Muscle of back (tissue), 11 donors: ENCODE measurements around the gene BTBD19. TPM values are rescaled to one million over a fixed set of nuclear protein-coding genes. Genes with fewer than 3 reads are reported as not detected.
A peak's percentile ranks its signal among the peaks of the same experiment; 100 is the strongest.
"Not testable (repeated sequence)": the region's sequence is repeated elsewhere in the genome, so short reads cannot be mapped to it uniquely, and the experiment has no call there.

Experiments
- DNase-seq, 3 donors: peaks; one replicate each; pipeline versions ENCODE4 v3.0.0 to v3.0.0-alpha.2; 2013
- polyA plus RNA-seq, 10 donors: library from polyadenylated mRNA; unstranded; fragments of 120-200 nt; gene quantifications; one replicate each; pipeline ENCODE4 v1.2.1, GENCODE V29; 2013; ENCODE audit not compliant: insufficient read length in 10 of 10

BTBD19 gene
- polyA plus RNA-seq, 10 donors, result 4.3 to 15.3 (median 6.6) TPM

GRCh38 chr1:44786841-44787426 lies 21.4 kb upstream of the BTBD19 start:
- DNase-seq, result no peak

- DNase-seq, result no peak
These were observed 20.8 kb upstream of the BTBD19 start for GRCh38 chr1:44787506-44787905.

- DNase-seq, result no peak
These were observed 20.0 kb upstream of the BTBD19 start, which contains the start of gene BEST4 for GRCh38 chr1:44788120-44788860. TSS of gene BEST4 (minus strand) at chr1:44788170. CDS start at chr1:44787705, 465 bp downstream.

GRCh38 chr1:44790968-44791801 lies 17.1 kb upstream of the BTBD19 start:
- peak in 1 of 3 donors; percentile 48 for DNase-seq

- DNase-seq, result no peak
These were observed 15.4 kb upstream of the BTBD19 start for GRCh38 chr1:44792736-44793502.

GRCh38 chr1:44797886-44798285 lies 10.4 kb upstream of the BTBD19 start:
- not testable (repeated sequence) for DNase-seq

- no peak for DNase-seq
These were observed 9.6 kb upstream of the BTBD19 start for GRCh38 chr1:44798481-44799365.

GRCh38 chr1:44799770-44800584 lies 8.3 kb upstream of the BTBD19 start, which contains the start of gene PLK3:
TSS of gene PLK3 (plus strand) at chr1:44800377. CDS start at chr1:44800464, 87 bp downstream.
- peak; percentile 98 to 99 (median 98) for DNase-seq

- peak in 1 of 3 donors; percentile 45 for DNase-seq
These were observed 6.6 kb upstream of the BTBD19 start for GRCh38 chr1:44801491-44802305.

GRCh38 chr1:44802306-44803061 lies 5.8 kb upstream of the BTBD19 start:
- DNase-seq, result peak in 1 of 3 donors; percentile 62

- DNase-seq, result no peak
These were observed 5.3 kb upstream of the BTBD19 start for GRCh38 chr1:44803062-44803311.

- no peak for DNase-seq
These were observed 4.8 kb upstream of the BTBD19 start for GRCh38 chr1:44803312-44804095.

GRCh38 chr1:44805311-44806024 lies 2.9 kb upstream of the BTBD19 start:
- peak in 1 of 3 donors; percentile 20 for DNase-seq

- peak in 1 of 3 donors; percentile 8 for DNase-seq
These were observed 2.2 kb upstream of the BTBD19 start for GRCh38 chr1:44806025-44806703.

GRCh38 chr1:44806704-44807363 lies 1.5 kb upstream of the BTBD19 start, which contains the start of gene DYNLT4:
TSS of gene DYNLT4 (minus strand) at chr1:44807351. CDS start at chr1:44806668, 683 bp downstream.
- no peak for DNase-seq
